HG02885 (cell line): ENCODE data around the gene BAZ1A.
A peak's percentile ranks its signal among the peaks of the same experiment; 100 is the strongest.

ENCODE experiments used
- ATAC-seq: cut with Tn5 transposase; IDR thresholded peaks from one replicate; pipeline ENCODE4 v1.9.1; 2021; ENCODE audit warnings: mild to moderate bottlenecking; ENCODE audit not compliant: unreplicated experiment, poor library complexity

The BAZ1A gene

DNA sequence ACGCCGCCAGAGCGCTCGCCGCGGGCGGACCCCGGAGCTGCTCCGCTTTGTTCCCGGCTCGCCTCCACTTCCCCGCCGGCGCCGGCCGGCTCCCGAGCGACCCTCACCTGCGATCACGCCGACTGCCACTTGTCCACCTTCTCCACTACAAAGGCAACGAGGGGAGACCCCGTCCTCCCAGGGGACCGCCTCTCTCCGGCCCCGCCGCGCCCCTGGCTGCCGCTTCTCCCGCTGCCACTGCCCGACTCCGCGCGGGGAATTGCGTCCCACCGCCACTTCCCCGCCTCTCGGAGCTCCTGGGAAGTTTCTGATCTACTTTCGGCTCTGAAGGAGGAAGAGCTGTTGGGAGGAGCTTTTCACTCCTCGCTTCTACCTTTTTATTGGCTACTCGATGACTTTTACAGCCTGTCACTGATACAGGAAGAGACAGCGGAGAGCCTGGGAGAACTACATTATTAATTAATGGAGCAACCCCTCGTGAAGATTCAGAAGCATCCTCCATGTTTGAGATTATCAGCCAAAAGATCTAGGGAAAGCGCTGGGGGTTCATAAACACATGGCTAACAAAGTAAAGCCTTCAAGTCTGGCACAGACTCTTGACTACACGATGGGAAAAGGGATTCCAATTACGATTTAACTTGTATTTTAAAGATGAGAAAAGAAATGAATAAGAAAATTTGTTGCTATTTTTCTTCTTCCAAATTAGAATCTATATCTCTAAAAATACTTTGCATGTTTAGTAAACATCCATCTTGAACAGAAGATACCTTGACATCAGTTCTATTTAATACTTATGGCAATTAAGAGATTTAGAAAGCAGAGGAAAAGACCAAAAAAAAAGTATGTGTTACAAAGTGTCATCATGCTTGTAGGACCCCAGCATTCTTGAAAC, at the start of gene BAZ1A:
TSS of gene BAZ1A (minus strand) at position 330 of the 892 bp plus-strand sequence. CDS start 756 bp downstream, outside the sequence.
- ATAC-seq = peak; percentile 36

DNA sequence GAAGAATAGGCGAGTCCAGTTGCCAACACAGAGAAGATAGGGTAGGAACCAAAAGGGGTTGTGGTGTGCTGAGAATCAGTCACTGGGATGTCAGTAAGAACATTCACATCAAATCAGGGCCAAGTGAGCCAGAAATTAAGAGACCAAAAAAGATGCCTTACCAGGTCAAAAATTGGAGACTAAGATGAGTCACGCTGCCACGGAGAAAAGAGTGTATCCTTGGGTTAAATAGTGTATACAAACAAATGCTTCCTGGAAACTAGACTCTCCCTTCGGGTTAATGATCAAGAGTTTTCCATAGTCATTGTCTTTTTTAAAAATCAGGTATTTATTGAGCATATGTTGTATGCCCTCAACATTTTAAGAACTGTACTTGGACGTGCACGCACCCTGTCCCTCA, 45.2 kb upstream of the BAZ1A start:
- ATAC-seq = no peak

DNA sequence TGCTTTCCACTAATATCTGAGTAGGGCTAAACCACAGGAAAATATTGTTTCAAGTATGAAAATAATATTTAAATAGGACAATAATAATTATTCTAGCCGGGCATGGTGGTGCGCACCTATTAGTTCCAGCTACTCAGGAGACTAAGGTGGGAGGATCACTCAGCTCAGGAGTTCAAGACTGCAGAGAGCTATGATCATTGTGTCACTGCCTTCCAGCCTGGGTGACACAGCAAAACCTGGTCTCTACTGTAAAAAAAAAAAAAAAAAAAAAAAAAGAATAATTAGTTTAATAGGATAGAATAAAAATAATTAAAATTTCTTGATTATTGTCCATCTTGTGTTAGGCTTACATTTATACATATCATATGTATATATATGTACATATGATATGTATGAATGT, 38.5 kb upstream of the BAZ1A start:
- no peak for ATAC-seq

DNA sequence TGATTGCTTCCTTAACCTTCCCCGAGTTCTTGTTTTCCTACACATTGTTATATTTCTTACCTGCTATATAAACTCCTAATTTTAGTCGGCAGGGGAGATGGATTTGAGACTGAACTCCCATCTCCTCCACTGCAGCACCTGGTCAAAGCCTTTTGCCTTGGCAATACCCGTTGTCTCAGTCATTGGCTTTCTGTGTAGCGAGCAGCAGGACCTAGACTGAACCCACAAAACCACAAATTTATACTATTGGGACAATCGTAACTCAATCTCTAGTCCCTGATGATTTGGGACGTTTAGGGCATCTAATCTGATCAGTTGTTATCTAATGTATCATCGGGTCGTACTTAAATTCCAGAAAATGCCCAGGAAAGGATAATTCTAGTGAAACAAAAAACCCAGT, 37.8 kb upstream of the BAZ1A start:
- ATAC-seq = no peak

GRCh38 chr14:34912182-34912581, 37.0 kb upstream of the BAZ1A start:
- ATAC-seq = no peak

- ATAC-seq = no peak
These were observed 36.3 kb upstream of the BAZ1A start for GRCh38 chr14:34911209-34912150.

GRCh38 chr14:34906287-34906686, 31.1 kb upstream of the BAZ1A start:
- ATAC-seq = no peak

DNA sequence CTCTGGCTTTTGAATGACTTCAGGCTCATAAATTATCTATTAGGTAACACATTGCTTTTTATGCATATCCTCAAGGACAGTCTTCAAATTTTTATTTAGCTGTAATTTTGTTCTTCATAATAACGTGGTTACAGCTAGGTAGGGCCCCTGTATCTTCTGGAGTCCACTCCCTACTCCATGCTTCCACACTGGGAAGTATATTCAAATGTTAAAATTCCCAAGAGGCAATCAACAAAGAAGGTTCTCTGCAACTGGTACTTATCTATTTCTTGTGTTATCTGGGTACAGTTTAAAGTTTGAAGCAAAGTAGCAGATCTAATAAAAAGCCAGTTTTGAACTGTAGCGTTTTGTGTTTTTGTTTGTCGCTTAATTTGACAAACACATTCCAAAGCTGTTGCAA, 20.1 kb upstream of the BAZ1A start:
- ATAC-seq = no peak

- no peak for ATAC-seq
These were observed 15.8 kb upstream of the BAZ1A start for GRCh38 chr14:34890937-34891336.

DNA sequence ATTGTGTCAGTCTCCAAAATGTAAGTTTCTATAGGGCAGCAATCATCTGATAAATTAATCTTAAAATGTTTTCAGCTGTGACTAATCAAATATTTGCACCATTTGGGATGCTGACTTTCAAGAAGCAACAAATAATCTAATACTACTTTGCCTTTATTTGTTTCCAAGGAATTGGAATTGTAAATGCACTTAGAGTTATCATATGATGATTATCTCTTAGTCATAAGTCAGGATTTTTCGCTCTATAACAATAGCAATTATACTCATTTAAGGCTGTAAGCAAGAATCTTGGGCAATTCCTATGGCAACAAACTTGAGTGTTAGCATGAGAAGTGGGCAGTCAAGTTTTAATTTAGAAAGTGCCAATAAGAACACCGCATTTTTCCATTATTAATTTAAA, 13.0 kb upstream of the BAZ1A start:
- no peak for ATAC-seq

DNA sequence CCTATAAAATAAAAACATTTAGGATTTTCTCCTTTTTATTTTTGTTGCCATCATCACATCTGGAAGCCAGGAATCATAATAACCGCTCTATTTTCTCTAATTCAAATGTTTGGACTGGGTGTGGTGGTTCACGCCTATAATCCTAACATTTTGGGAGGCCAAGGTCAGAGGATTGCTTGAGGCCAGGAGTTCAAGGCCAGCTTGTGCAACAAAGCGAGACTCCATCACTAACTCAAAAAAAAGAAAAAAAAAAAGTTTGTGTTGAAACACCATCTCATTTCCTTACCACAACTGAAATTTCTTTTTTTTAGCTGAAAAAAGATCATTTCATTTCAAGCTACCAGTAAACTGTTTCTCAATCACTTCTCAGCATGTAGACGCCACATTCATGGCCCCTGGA, 8.8 kb upstream of the BAZ1A start:
- ATAC-seq = no peak

GRCh38 chr14:34874386-34875030, 652 bp downstream of the BAZ1A start:
- ATAC-seq = peak; percentile 26

- peak; percentile 62 for ATAC-seq
These were observed 1.4 kb downstream of the BAZ1A start for GRCh38 chr14:34873589-34874385.

DNA sequence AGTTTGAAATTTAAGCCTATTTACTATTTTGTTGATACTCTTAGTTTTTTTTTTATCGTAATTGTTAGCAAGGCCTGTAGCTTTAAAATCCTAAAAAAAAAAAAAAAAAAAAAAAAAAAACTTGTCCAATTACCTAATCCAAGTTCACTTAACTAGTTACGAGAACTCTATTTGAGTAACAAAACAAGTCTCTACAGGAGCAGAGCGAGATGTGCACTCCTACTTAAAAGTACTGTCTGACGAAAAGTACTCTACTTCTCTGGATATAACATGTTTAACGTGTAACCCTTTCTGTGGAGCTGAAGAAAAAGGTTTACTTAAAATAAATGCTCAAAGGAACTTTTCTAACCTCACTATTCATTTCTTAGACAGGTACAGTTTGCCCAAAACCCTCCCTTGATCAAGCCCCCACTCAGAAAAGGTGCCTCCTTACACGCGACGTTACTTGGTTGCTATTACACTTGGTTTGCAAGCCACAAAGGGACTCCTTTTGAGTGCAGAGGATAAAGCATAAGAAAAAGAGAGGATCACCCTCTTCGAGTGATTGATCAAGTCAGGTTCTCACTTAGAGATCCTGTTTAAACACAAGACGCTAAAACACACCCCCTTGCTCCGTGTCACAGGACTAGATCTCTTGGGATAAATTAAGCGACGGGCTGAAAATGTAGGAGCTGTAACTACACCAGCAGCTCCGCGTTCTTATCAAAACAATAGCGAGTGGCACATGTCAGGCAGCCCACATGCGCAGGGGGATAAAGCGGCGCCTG, 2.2 kb downstream of the BAZ1A start:
- ATAC-seq = peak; percentile 15

DNA sequence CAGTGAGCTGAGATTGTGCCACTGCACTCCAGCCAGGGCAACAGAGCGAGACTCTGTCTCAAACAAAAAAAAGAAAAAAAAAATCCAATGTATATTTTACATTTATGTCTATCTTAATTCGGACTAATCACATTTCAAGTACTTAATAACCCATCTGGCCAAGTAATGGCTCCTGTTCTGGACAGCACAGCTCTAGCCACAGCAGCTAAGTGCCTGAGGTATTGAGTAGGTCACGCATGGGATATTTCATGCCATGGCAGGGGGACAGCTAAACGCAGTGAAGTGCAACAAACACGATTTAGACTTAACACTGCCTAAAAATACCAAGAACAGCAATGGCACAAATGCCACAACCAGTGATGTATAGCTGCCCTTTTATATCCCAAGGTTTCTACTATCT, 8.0 kb downstream of the BAZ1A start:
- ATAC-seq = no peak

- no peak for ATAC-seq
These were observed 9.1 kb downstream of the BAZ1A start for GRCh38 chr14:34865889-34866574.

DNA sequence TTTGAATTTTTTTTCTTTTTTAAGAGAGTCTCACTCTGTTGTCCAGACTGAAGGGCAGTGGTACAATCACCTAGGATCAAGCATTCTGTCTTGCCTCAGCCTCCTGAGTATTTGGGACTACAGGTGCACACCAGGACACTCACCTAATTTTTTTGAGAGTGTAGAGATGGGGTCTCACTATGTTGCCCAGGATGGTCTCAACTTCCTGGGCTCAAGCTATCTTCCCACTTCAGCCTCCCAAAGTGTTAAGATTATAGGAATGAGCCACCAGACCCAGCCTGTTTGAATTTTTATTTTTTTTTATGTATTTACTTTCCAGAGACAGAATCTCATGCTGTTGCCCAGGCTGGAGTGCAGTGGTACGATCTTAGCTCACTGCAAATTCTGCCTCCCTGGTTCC, 11.3 kb downstream of the BAZ1A start:
- ATAC-seq = no peak

DNA sequence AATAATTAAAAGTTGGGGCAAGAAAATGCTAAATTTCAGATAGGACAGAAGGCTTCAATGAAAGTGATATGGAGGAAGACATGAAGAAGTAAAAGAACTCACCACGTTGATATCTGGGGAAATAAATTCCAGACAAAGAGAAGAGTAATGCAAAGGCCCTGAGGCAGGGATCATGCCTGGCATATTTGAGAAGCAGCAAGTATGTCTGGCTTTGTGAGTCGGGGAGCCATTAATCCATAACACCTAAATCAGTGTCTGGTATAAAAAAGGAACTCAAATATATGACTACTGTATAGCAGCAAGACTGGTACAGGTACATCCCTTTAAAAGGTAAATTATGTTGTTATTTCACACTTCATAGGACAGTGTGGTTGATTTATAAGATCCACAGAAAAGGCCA, 16.4 kb downstream of the BAZ1A start:
- no peak for ATAC-seq
